Tibial nerve (tissue), 4 donors: ENCODE data around the gene CHM. TPM values are rescaled to one million over a fixed set of nuclear protein-coding genes. Genes with fewer than 3 reads are reported as not detected.
"Not testable (repeated sequence)": the region's sequence is repeated elsewhere in the genome, so short reads cannot be mapped to it uniquely, and the experiment has no call there.

Experiments
- DNase-seq, 2 donors: peaks; one replicate each; pipeline ENCODE4 v3.0.0-alpha.2; 2019; ENCODE audit warnings: low spot score in 2 of 2
- H3K27ac ChIP-seq, 4 donors: fragments of 200-600 bp; sonication (generic) in 3 of 4; one replicate each; pipeline ENCODE4 v1.5.1; 2017 to 2019; ENCODE audit warnings: mild to moderate bottlenecking in 1 of 4
- H3K27me3 ChIP-seq, 2 donors: fragments of 200-600 bp; sonication (generic) in 1 of 2; one replicate each; pipeline versions ENCODE4 v1.5.1 to v1.6.0; 2017 to 2019
- H3K36me3 ChIP-seq, 3 donors: fragments of 200-600 bp; sonication (generic); one replicate each; pipeline ENCODE4 v1.5.1; 2018 to 2019
- H3K4me1 ChIP-seq, 4 donors: fragments of 200-600 bp; sonication (generic) in 3 of 4; one replicate each; pipeline ENCODE4 v1.5.1; 2017 to 2019
- H3K4me3 ChIP-seq, 4 donors: fragments of 200-600 bp; sonication (generic) in 3 of 4; one replicate each; pipeline ENCODE4 v1.5.1; 2017 to 2019; ENCODE audit warnings: mild to moderate bottlenecking in 1 of 4, moderate library complexity in 1 of 4
- H3K9me3 ChIP-seq, 4 donors: fragments of 200-600 bp; sonication (generic) in 3 of 4; one replicate each; pipeline ENCODE4 v1.5.1; 2017 to 2019
- EP300 ChIP-seq, 2 donors: sonication (generic); formaldehyde crosslinking; IDR thresholded peaks; one replicate each; pipeline ENCODE4 v1.6.1; 2017; ENCODE audit warnings: antibody characterized with exemption in 2 of 2, mild to moderate bottlenecking in 1 of 2
- POLR2A ChIP-seq, 2 donors: fragments of 450-650 bp; IDR thresholded peaks; one replicate each; pipeline ENCODE4 v1.6.1; 2017; ENCODE audit warnings: antibody characterized with exemption in 2 of 2, mild to moderate bottlenecking in 2 of 2, moderate library complexity in 2 of 2
- WGBS, 2 donors: methylation state at CpG; one replicate each; pipeline ENCODE4 v1.1.5; 2018; 5-methylcytosine and 5-hydroxymethylcytosine counted together
- total RNA-seq, 4 donors: library from RNA; depleted of rRNA; stranded (reverse); fragments of >200 nt; gene quantifications; one replicate each; pipeline ENCODE4 v1.1.0, GENCODE V29; 2016
- TF ChIP-seq, protein P1 (sequence below), 5 experiments: fragments of 200-600 bp in 3 of 5; fragments of 450-650 bp in 2 of 5; sonication (generic) in 3 of 5; IDR thresholded peaks; one replicate each; pipeline ENCODE4 v1.5.1; 2016 to 2019; ENCODE audit warnings: antibody characterized with exemption in 5 of 5, mild to moderate bottlenecking in 3 of 5, moderate library complexity in 2 of 5

The CHM gene
- total RNA-seq, 4 donors from 2014 or later: 16.2 to 27.8 (median 18.1) TPM

DNA sequence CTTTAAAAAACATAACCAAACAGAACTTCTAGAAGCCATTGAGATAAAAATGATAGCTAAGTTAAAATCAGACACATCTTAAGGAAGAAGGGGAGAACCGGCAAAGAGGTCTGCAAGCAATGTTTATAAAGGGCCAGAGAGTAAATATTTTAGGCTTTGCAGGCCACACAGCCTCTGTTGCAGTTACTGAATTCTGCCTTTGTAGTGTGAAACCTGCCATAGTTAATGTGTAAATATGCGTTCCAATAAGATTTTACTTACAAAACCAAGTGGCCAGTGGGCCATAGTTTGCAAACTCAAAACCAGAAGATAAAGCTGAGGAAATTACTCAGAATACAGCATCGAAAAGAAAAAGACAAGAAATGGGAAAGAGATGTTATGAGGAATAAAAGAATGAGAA lies 33.6 kb downstream of the CHM start:
- no peak overlapping the region for H3K27ac ChIP-seq
- H3K36me3 ChIP-seq: no peaks in the 10 kb centered on the region
- no peak overlapping the region for H3K4me3 ChIP-seq
- H3K9me3 ChIP-seq: no peaks in the 10 kb centered on the region
- no peaks in the 10 kb centered on the region for H3K4me1 ChIP-seq
- no peak for DNase-seq
- H3K27me3 ChIP-seq: peaks cover 0 to 3% of the 10 kb centered on the region in 2 donors
- WGBS, 2 donors: 64 to 72% methylated on average over 3 of the region's 3 CpGs
- TF ChIP-seq POLR2A (IDR thresholded peaks at IDR 0.05) (no peak), EP300 (IDR thresholded peaks at IDR 0.05) (no peak)
- TF ChIP-seq, protein P1, sequence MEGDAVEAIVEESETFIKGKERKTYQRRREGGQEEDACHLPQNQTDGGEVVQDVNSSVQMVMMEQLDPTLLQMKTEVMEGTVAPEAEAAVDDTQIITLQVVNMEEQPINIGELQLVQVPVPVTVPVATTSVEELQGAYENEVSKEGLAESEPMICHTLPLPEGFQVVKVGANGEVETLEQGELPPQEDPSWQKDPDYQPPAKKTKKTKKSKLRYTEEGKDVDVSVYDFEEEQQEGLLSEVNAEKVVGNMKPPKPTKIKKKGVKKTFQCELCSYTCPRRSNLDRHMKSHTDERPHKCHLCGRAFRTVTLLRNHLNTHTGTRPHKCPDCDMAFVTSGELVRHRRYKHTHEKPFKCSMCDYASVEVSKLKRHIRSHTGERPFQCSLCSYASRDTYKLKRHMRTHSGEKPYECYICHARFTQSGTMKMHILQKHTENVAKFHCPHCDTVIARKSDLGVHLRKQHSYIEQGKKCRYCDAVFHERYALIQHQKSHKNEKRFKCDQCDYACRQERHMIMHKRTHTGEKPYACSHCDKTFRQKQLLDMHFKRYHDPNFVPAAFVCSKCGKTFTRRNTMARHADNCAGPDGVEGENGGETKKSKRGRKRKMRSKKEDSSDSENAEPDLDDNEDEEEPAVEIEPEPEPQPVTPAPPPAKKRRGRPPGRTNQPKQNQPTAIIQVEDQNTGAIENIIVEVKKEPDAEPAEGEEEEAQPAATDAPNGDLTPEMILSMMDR (IDR thresholded peaks at IDR 0.05): no peak

DNA sequence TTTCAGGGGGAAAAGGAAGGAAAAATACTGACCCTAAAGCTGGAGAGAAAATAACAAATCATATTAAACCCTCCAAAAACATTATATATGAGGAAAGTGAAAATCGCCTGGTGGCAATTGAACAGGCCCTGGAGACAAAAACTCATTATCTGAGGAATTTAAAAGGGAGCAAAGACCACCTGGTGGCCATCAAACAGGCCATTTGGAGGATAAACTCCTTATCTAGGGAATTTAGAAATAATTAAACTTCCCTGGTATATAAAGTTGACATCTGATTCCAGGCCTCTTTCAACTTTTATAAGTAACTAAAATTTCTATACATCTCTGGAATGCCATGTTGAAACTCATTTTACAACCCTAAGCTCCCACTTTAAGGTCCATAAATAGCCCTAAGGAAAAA lies 35.2 kb downstream of the CHM start:
- no peak for TF ChIP-seq POLR2A (IDR thresholded peaks at IDR 0.05)
- TF ChIP-seq, protein P1 (IDR thresholded peaks at IDR 0.05): no peak
- no peak for TF ChIP-seq EP300 (IDR thresholded peaks at IDR 0.05)
- no peak for DNase-seq
- 86 to 91% methylated on average over 1 of the region's 1 CpG for WGBS, 2 donors
- H3K27ac ChIP-seq: no peak overlapping the region
- no peaks in the 10 kb centered on the region for H3K9me3 ChIP-seq
- no peak overlapping the region for H3K4me3 ChIP-seq
- H3K4me1 ChIP-seq: no peaks in the 10 kb centered on the region
- H3K27me3 ChIP-seq: peaks cover 0 to 3% of the 10 kb centered on the region in 2 donors
- no peaks in the 10 kb centered on the region for H3K36me3 ChIP-seq

DNA sequence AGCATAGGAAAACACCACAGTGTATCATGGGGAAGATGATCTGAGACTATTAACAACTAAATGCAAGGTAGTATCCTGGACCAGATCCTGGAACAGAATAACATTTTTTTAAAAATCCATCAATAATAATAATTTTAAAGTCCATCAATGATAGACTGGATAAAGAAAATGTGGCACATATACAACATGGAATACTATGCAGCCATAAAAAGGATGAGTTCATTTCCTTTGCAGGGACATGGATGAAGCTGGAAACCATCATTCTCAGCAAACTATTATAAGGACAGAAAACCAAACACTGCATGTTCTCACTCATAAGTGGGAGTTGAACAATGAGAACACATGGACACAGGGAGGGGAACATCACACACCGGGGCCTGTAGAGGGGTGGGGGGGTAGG lies 37.6 kb downstream of the CHM start:
- not testable (repeated sequence) for DNase-seq, H3K4me3 ChIP-seq, H3K27me3 ChIP-seq, H3K9me3 ChIP-seq, H3K4me1 ChIP-seq, H3K36me3 ChIP-seq, H3K27ac ChIP-seq
- WGBS, 2 donors: 67% methylated on average over 1 of the region's 1 CpG; no CpG with 5 or more reads in 1 of the 2 donors

DNA sequence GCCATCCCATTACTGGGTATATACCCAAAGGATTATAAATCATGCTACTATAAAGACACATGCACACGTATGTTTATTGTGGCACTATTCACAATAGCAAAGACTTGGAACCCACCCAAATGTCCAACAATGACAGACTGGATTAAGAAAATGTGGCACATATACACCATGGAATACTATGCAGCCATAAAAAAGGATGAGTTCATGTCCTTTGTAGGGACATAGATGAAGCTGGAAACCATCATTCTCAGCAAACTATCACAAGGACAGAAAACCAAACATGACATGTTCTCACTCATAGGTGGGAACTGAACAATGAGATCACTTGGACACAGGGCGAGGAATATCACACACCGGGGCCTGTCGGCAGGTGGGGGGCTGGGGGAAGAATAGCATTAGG lies 39.5 kb downstream of the CHM start:
- DNase-seq, H3K27me3 ChIP-seq, H3K4me3 ChIP-seq, H3K36me3 ChIP-seq, H3K4me1 ChIP-seq, H3K9me3 ChIP-seq, H3K27ac ChIP-seq: not testable (repeated sequence)
- 94 to 100% methylated on average over 4 of the region's 4 CpGs for WGBS, 2 donors

DNA sequence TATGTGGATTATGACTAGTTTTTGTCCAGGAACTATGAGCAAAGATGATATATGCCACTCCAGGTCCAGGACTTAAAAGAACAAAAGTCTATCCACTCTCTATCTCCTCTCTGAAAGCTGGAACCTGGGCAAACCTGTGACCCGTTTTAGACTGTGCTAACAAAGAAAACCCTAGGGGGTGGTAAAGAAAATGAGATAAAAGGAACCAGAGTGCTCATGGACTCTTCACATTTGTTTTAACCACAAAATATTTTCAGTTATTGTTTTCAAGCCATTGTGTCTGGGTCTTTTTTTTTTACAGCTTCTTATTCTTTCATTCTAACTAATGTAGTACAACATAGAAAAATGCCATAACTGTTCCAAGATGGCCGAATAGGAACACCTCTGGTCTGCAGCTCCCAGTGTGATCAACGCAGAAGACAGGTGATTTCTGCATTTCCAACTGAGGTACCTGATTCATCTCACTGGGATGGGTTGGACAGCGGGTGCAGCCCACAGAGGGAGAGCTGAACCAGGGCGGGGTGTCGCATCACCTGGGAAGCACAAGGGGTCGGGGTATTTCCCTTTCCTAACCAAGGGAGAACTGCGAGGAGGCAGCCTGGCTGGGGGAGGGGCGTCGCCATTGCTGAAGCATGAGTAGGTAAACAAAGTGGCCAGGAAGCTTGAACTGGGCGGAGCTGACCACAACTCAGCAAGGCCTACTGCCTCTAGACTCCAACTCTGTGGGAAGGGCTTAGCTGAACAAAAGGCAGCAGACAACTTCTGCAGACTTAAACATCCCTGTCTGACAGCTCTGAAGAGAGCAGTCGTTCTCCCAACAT lies 45.1 kb downstream of the CHM start:
- TF ChIP-seq, protein P1 (IDR thresholded peaks at IDR 0.05): no peak
- no peak for TF ChIP-seq EP300 (IDR thresholded peaks at IDR 0.05)

DNA sequence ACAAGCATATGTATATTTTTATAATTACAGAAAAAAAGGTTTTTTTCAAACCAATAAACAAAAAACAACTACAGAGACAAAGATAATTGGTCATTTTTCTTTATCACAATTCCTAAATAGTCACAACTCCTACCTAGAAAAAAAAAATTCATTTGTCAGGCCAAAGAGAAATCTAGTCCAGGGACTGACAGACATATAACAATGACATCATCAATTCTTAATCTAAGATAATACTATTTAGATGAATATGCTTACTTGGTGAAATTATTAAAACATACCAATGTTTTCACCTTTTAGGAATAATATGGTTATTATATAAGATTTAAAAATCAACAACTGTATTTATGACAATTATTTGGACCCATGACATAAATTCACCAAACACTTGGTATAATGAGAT lies 48.4 kb downstream of the CHM start:
- no peak for DNase-seq
- H3K27me3 ChIP-seq: no peaks in the 10 kb centered on the region
- H3K4me1 ChIP-seq: peaks cover 0 to 7% (median 0%) of the 10 kb centered on the region in 4 donors
- H3K4me3 ChIP-seq: no peak overlapping the region
- H3K27ac ChIP-seq: no peak overlapping the region
- no peaks in the 10 kb centered on the region for H3K36me3 ChIP-seq
- TF ChIP-seq, protein P1 (IDR thresholded peaks at IDR 0.05): no peak
- TF ChIP-seq POLR2A (IDR thresholded peaks at IDR 0.05): no peak
- no peak for TF ChIP-seq EP300 (IDR thresholded peaks at IDR 0.05)
- H3K9me3 ChIP-seq: no peaks in the 10 kb centered on the region

More for the DNA sequence above, 45.1 kb downstream of the CHM start:
- H3K36me3 ChIP-seq: no peaks in the 10 kb centered on the region
- no peaks in the 10 kb centered on the region for H3K9me3 ChIP-seq
- H3K4me3 ChIP-seq: no peak overlapping the region
- no peak overlapping the region for H3K27ac ChIP-seq
- H3K4me1 ChIP-seq: no peaks in the 10 kb centered on the region
- no peaks in the 10 kb centered on the region for H3K27me3 ChIP-seq
- no peak for DNase-seq
- WGBS, 2 donors: 67 to 73% methylated on average over 9 to 12 of the region's 12 CpGs
